CD4-positive, alpha-beta T cell treated with Interleukin-6 for 4 hours (primary cell): ENCODE results near the gene INSIG1.

ENCODE experiments used
- DNase-seq: peaks from one replicate; pipeline ENCODE4 v3.0.0-alpha.2; 2020; ENCODE audit warnings: mixed read lengths

The INSIG1 gene

GRCh38 chr7:155297517-155298287 lies at the start of gene INSIG1:
Gene INSIG1, plus strand, starts transcription at chr7:155297878. Its CDS starts 408 bp downstream, at chr7:155298286.
- peak; percentile 90 for DNase-seq

- no peak for DNase-seq
Measured at GRCh38 chr7:155248366-155248756, 49.3 kb upstream of the INSIG1 start.

- DNase-seq = no peak
Measured at GRCh38 chr7:155251831-155252230, 45.8 kb upstream of the INSIG1 start.

- no peak for DNase-seq
Measured at GRCh38 chr7:155252444-155252887, 45.2 kb upstream of the INSIG1 start.

GRCh38 chr7:155252892-155253501 lies 44.7 kb upstream of the INSIG1 start:
- DNase-seq = no peak

GRCh38 chr7:155254018-155254417 lies 43.7 kb upstream of the INSIG1 start:
- DNase-seq = no peak

- no peak for DNase-seq
Measured at GRCh38 chr7:155255071-155255470, 42.6 kb upstream of the INSIG1 start.

- DNase-seq = no peak
Measured at GRCh38 chr7:155255621-155256020, 42.1 kb upstream of the INSIG1 start.

GRCh38 chr7:155256081-155256760 lies 41.5 kb upstream of the INSIG1 start:
- DNase-seq = no peak

GRCh38 chr7:155256761-155257481 lies 40.8 kb upstream of the INSIG1 start:
- no peak for DNase-seq

- no peak for DNase-seq
Measured at GRCh38 chr7:155257482-155258225, 40.0 kb upstream of the INSIG1 start.

GRCh38 chr7:155258226-155258560 lies 39.5 kb upstream of the INSIG1 start:
- no peak for DNase-seq

GRCh38 chr7:155259866-155260497 lies 37.7 kb upstream of the INSIG1 start:
- DNase-seq = no peak

GRCh38 chr7:155260498-155260872 lies 37.2 kb upstream of the INSIG1 start:
- DNase-seq = no peak

GRCh38 chr7:155261031-155261985 lies 36.4 kb upstream of the INSIG1 start:
- no peak for DNase-seq

- DNase-seq = no peak
Measured at GRCh38 chr7:155262031-155262430, 35.6 kb upstream of the INSIG1 start.

- no peak for DNase-seq
Measured at GRCh38 chr7:155263051-155263450, 34.6 kb upstream of the INSIG1 start.

- DNase-seq = no peak
Measured at GRCh38 chr7:155263581-155264143, 34.0 kb upstream of the INSIG1 start.

GRCh38 chr7:155265144-155265543 lies 32.5 kb upstream of the INSIG1 start:
- no peak for DNase-seq

- no peak for DNase-seq
Measured at GRCh38 chr7:155265961-155266360, 31.7 kb upstream of the INSIG1 start.

GRCh38 chr7:155266440-155266839 lies 31.2 kb upstream of the INSIG1 start:
- DNase-seq = no peak
